HepG2 (cell line): ENCODE data around the gene ADD2. TPM values are rescaled to one million over a fixed set of nuclear protein-coding genes. Genes with fewer than 3 reads are reported as not detected.

Experiments
- ATAC-seq: fragments of 200-7000 bp; cut with Tn5 transposase; 3 replicates; pipeline ENCODE4 v1.9.1; 2020; ENCODE audit warnings: mild to moderate bottlenecking, moderate library complexity
- BruUV-seq: library from RNA; stranded (reverse); fragments of 400-500 nt; replicated peaks from 2 replicates; lab custom pipeline; 2021; lab: Mats Ljungman, UMichigan
- CTCF ChIA-PET: fragments of 300-600 bp; formaldehyde crosslinking; extraction: SDS; loops from one replicate; lab custom pipeline; 2021; ENCODE audit warnings: low total read pairs, inconsistent platforms, low intra/inter-chr PET ratio; lab: Yijun Ruan, JAX
- POLR2A ChIA-PET: fragments of 350-600 bp; sonication (Branson Sonifier 250); formaldehyde crosslinking; loops from one replicate; lab custom pipeline; 2020; ENCODE audit warnings: antibody characterized with exemption, inconsistent platforms; lab: Yijun Ruan, JAX
- DNase-seq: peaks from one replicate; pipeline ENCODE4 v3.0.0-alpha.2; 2015; ENCODE audit warnings: low spot score
- FAIRE-seq: peaks from 3 replicates; lab custom pipeline; 2011; peaks lifted over from hg19 to GRCh38; lab: Jason Lieb, UNC
- H2AFZ ChIP-seq: one replicate; pipeline ENCODE4 v1.6.1; 2011; ENCODE audit warnings: low read length, inconsistent platforms
- H3K27ac ChIP-seq: fragments of 300-600 bp; 3 replicates; pipeline ENCODE4 v1.8.0; 2011; ENCODE audit warnings: mixed run types, mild to moderate bottlenecking, mixed read lengths, low read length, inconsistent platforms; ENCODE audit not compliant: insufficient read depth; ENCODE audit errors: extremely low read length
- H3K27me3 ChIP-seq, 2 experiments: fragments of 200-600 bp in 1 of 2; 2 replicates in 1 of 2; 3 replicates in 1 of 2; pipeline versions ENCODE4 v1.6.0 to v1.8.0; 2011; ENCODE audit warnings: low read length in 2 of 2, mild to moderate bottlenecking in 2 of 2, moderate library complexity in 2 of 2, inconsistent platforms in 1 of 2; ENCODE audit not compliant: insufficient read depth in 2 of 2, control insufficient read depth in 1 of 2
- H3K36me3 ChIP-seq, 2 experiments: fragments of 200-600 bp in 1 of 2; replicated peaks in 1 of 2; 2 replicates in 1 of 2; 3 replicates in 1 of 2; pipeline versions ENCODE4 v1.5.1 to v1.8.0; 2011; ENCODE audit warnings: low read length in 2 of 2, inconsistent platforms in 1 of 2; ENCODE audit not compliant: insufficient read depth in 2 of 2, control insufficient read depth in 1 of 2
- H3K4me1 ChIP-seq: 2 replicates; pipeline ENCODE4 v1.5.1; 2012; ENCODE audit warnings: low read length, inconsistent platforms; ENCODE audit not compliant: insufficient read depth
- H3K4me2 ChIP-seq: 2 replicates; pipeline ENCODE4 v1.6.0; 2011; ENCODE audit warnings: low read depth, low read length, inconsistent platforms
- H3K4me3 ChIP-seq, 3 experiments: fragments of 200-600 bp in 1 of 3; sonication (generic), shearing (Covaris generic) in 1 of 3; replicated peaks in 1 of 3; 2 replicates each; pipeline ENCODE4 v1.5.1; 2011 to 2016; ENCODE audit warnings: low read length in 3 of 3, inconsistent platforms in 2 of 3, low read depth in 2 of 3, mild to moderate bottlenecking in 2 of 3, control low read depth in 1 of 3, mixed read lengths in 1 of 3; ENCODE audit not compliant: insufficient read depth in 1 of 3
- H3K79me2 ChIP-seq: one replicate; pipeline ENCODE4 v1.6.1; 2011; ENCODE audit warnings: low read length, inconsistent platforms; ENCODE audit not compliant: insufficient read depth
- H3K9ac ChIP-seq: 2 replicates; pipeline ENCODE4 v1.6.0; 2011; ENCODE audit warnings: mild to moderate bottlenecking, low read depth, low read length, inconsistent platforms; ENCODE audit not compliant: insufficient read depth
- H3K9me3 ChIP-seq: 2 replicates; pipeline ENCODE4 v1.5.1; 2012; ENCODE audit warnings: mild to moderate bottlenecking, low read length
- H4K20me1 ChIP-seq: 2 replicates; pipeline ENCODE4 v1.6.0; 2011; ENCODE audit warnings: inconsistent platforms, mild to moderate bottlenecking, low read length, moderate library complexity; ENCODE audit not compliant: insufficient read depth
- CEBPB ChIP-seq: IDR thresholded peaks from 2 replicates; pipeline ENCODE4 v1.6.1; 2011; ENCODE audit warnings: low read depth, low read length, improper control_type of control experiment, borderline replicate concordance
- EP300 ChIP-seq, 3 experiments: sonication (generic) in 1 of 3; formaldehyde crosslinking in 1 of 3; IDR thresholded peaks; 2 replicates each; pipeline versions ENCODE4 v1.5.1 to v1.6.1; 2011 to 2020; ENCODE audit warnings: low read depth in 2 of 3, low read length in 2 of 3, borderline replicate concordance in 1 of 3, improper control_type of control experiment in 1 of 3, mild to moderate bottlenecking in 1 of 3, missing genetic modification reagents in 1 of 3, moderate library complexity in 1 of 3
- FOXA1 ChIP-seq, 2 experiments: fragments of 450-650 bp in 1 of 2; sonication (generic) in 1 of 2; formaldehyde crosslinking in 1 of 2; IDR thresholded peaks; 2 replicates each; pipeline versions ENCODE4 v1.4.0 to v1.6.1; 2016 to 2020; ENCODE audit warnings: missing genetic modification reagents in 1 of 2
- FOXA3 ChIP-seq: IDR thresholded peaks from 2 replicates; pipeline ENCODE4 v1.6.1; 2016; ENCODE audit warnings: missing genetic modification reagents, missing compliant biosample characterization
- KLF6 ChIP-seq: IDR thresholded peaks from 2 replicates; pipeline ENCODE4 v1.8.0; 2016; ENCODE audit warnings: missing biosample characterization, missing genetic modification reagents
- NKX3-1 ChIP-seq: sonication (generic); formaldehyde crosslinking; IDR thresholded peaks from 2 replicates; pipeline ENCODE4 v1.5.0; 2020; ENCODE audit warnings: missing genetic modification reagents
- ONECUT2 ChIP-seq: sonication (generic); formaldehyde crosslinking; IDR thresholded peaks from 2 replicates; pipeline ENCODE4 v1.4.0; 2020; ENCODE audit warnings: missing genetic modification reagents
- PLRG1 ChIP-seq: fragments of 450-650 bp; conservative IDR thresholded peaks from 2 replicates; pipeline ENCODE4 v1.6.1; 2016
- ZBTB20 ChIP-seq: sonication (generic); formaldehyde crosslinking; IDR thresholded peaks from 2 replicates; pipeline ENCODE4 v1.8.1; 2023; ENCODE audit warnings: missing genetic modification reagents, low read depth, mild to moderate bottlenecking, borderline replicate concordance
- ZFP36L2 ChIP-seq: sonication (generic); formaldehyde crosslinking; IDR thresholded peaks from 2 replicates; pipeline ENCODE4 v1.4.0; 2020; ENCODE audit warnings: missing genetic modification reagents
- ZNF275 ChIP-seq: sonication (generic); formaldehyde crosslinking; IDR thresholded peaks from 2 replicates; pipeline ENCODE4 v1.8.0; 2022; ENCODE audit warnings: missing genetic modification reagents, mild to moderate bottlenecking, inconsistent platforms, borderline replicate concordance
- ZNF460 ChIP-seq: sonication (generic); formaldehyde crosslinking; IDR thresholded peaks from 2 replicates; pipeline ENCODE4 v1.5.1; 2020; ENCODE audit warnings: missing genetic modification reagents, mild to moderate bottlenecking, borderline replicate concordance
- ZNF562 ChIP-seq: sonication (generic); formaldehyde crosslinking; IDR thresholded peaks from 2 replicates; pipeline ENCODE4 v1.8.0; 2022; ENCODE audit warnings: missing genetic modification reagents, borderline replicate concordance
- ZSCAN21 ChIP-seq: sonication (generic); formaldehyde crosslinking; IDR thresholded peaks from 2 replicates; pipeline ENCODE4 v1.8.0; 2022; ENCODE audit warnings: mild to moderate bottlenecking, missing genetic modification reagents, moderate library complexity, borderline replicate concordance
- ZXDC ChIP-seq: sonication (generic); formaldehyde crosslinking; IDR thresholded peaks from 2 replicates; pipeline ENCODE4 v1.5.0; 2020; ENCODE audit warnings: mild to moderate bottlenecking, missing genetic modification reagents
- WGBS: methylation state at CpG from one replicate; pipeline ENCODE4 v1.1.6; 2017; ENCODE audit warnings: low lambda C conversion rate; 5-methylcytosine and 5-hydroxymethylcytosine counted together
- in situ Hi-C: cut with HindIII; loops from 2 replicates; pipeline ENCODE4 v1.10.0; 2017; ENCODE audit warnings: low pct_unique_long_range_greater_than_20kb; ENCODE audit not compliant: extremely low pct_ligation_motif_present
- intact Hi-C: fragments of 100-400 bp; cut with micrococcal nuclease; formaldehyde crosslinking; loops from one replicate; pipeline ENCODE4 v1.10.0; 2022; ENCODE audit not compliant: unreplicated experiment
- polyA plus RNA-seq, 8 experiments: library from polyadenylated mRNA; depleted of rRNA in 3 of 8; stranded (reverse) in 7 of 8; unstranded in 1 of 8; fragments of >200 nt; fragmentation: Illumina TruSeq in 4 of 8; extraction: Trizol in 4 of 8; gene quantifications; 2 replicates each; pipeline versions ENCODE4 v1.2.1 to v1.2.3, GENCODE V29; 2011 to 2016; ENCODE audit warnings: low read depth in 4 of 8, missing spikeins in 1 of 8, mixed read lengths in 1 of 8; ENCODE audit not compliant: insufficient read depth in 1 of 8
- total RNA-seq, 5 experiments: library from RNA; depleted of rRNA; stranded (reverse); fragments of >200 nt; fragmentation: Illumina TruSeq; extraction: Trizol; gene quantifications; 2 replicates each; pipeline ENCODE4 v1.2.3, GENCODE V29; 2016; ENCODE audit warnings: low read depth in 1 of 5

The ADD2 gene
- total and polyA plus RNA-seq, 2 of the 13 experiments (the other 11 are each of a cell fraction or from before 2014, with no cell fraction given) = 0.05 to 0.13 TPM

GRCh38 chr2:70632966-70633365, 135.0 kb downstream of the ADD2 start:
- TF ChIP-seq PLRG1 (no peak), ZNF275 (CRISPR knock-in tag) (no peak), KLF6 (CRISPR knock-in tag) (no peak), FOXA1 (IDR thresholded peaks at IDR 0.05) (no peak), FOXA1 (CRISPR knock-in tag; IDR thresholded peaks at IDR 0.05) (no peak)
- no peaks in the 10 kb centered on the region for H4K20me1 ChIP-seq
- no peak overlapping the region for H3K9ac ChIP-seq
- 95% methylated on average over 1 of the region's 1 CpG for WGBS
- FAIRE-seq (no peak), ATAC-seq (no peak), DNase-seq (no peak)
- BruUV-seq = no TSS peak
- H3K9me3 ChIP-seq = peaks cover 5% of the 10 kb centered on the region; the same call in 1 of the 2 replicates
- no peak overlapping the region for H3K4me3 ChIP-seq
- in situ Hi-C loops (no loop called here), intact Hi-C loops (no loop called here)
- H3K36me3 ChIP-seq = no peaks in the 10 kb centered on the region
- H3K27ac ChIP-seq = no peak overlapping the region
- peaks cover 14% of the 10 kb centered on the region for H3K4me1 ChIP-seq
- H3K79me2 ChIP-seq = no peaks in the 10 kb centered on the region
- CTCF ChIA-PET = no interaction called here
- H2AFZ ChIP-seq = no peak overlapping the region
- H3K27me3 ChIP-seq = peaks cover 1 to 15% of the 10 kb centered on the region in 2 experiments; a peak in 2 of 5 replicates
- POLR2A ChIA-PET = no interaction called here
- H3K4me2 ChIP-seq = 0 out of 2 replicates have a peak overlapping the region, but pooled peaks have one; percentile 21

- Histone ChIP-seq H4K20me1 (no peaks in the 10 kb centered on the region), H3K27ac (no peak overlapping the region), H3K9me3 (peaks cover 5% of the 10 kb centered on the region; the same call in 1 of the 2 replicates), H3K27me3 (peaks cover 1 to 15% of the 10 kb centered on the region in 2 experiments; a peak in 2 of 5 replicates), H3K4me1 (peaks cover 18% of the 10 kb centered on the region), H3K4me2 (peak overlapping the region; percentile 21; the same call in 1 of the 2 replicates), H3K79me2 (no peaks in the 10 kb centered on the region), H3K4me3 (no peak overlapping the region), H3K36me3 (no peaks in the 10 kb centered on the region), H3K9ac (no peak overlapping the region), H2AFZ (no peak overlapping the region)
- in situ Hi-C loops = no loop called here
- ChIA-PET POLR2A (no interaction called here), CTCF (no interaction called here)
- intact Hi-C loops = no loop called here
- FAIRE-seq (no peak), DNase-seq (no peak), ATAC-seq (no peak)
- BruUV-seq = no TSS peak
- 0% methylated on average over 1 of the region's 1 CpG for WGBS
- no peak for TF ChIP-seq ZNF460 (CRISPR knock-in tag)
- TF ChIP-seq CEBPB = peak; percentile 81
- no peak for TF ChIP-seq ONECUT2 (CRISPR knock-in tag)
- TF ChIP-seq NKX3-1 = no peak
- peak; percentile 52; the same call in 1 of the 2 replicates for TF ChIP-seq FOXA3 (CRISPR knock-in tag)
- TF ChIP-seq ZFP36L2 (CRISPR knock-in tag) = no peak
- no peak for TF ChIP-seq ZNF562 (CRISPR knock-in tag)
- TF ChIP-seq ZSCAN21 (CRISPR knock-in tag) = no peak
- no peak for TF ChIP-seq ZXDC (CRISPR knock-in tag)
- no peak for TF ChIP-seq ZBTB20 (CRISPR knock-in tag)
- 0 out of 4 replicates have a peak, but pooled peaks of 1 of the 2 experiments have one; percentile 20 for TF ChIP-seq EP300 (IDR thresholded peaks at IDR 0.05; ENCODE audit: low read depth in 2 of 2, low read length in 2 of 2)
- no peak for TF ChIP-seq EP300 (CRISPR knock-in tag; IDR thresholded peaks at IDR 0.05; ENCODE audit: borderline replicate concordance)
These were observed 135.6 kb downstream of the ADD2 start for GRCh38 chr2:70632388-70632787.
